COLO829 (cell line): ENCODE measurements around the gene ZFYVE28.
"Not testable (repeated sequence)": the region's sequence is repeated elsewhere in the genome, so short reads cannot be mapped to it uniquely, and the experiment has no call there.

Experiments used
- DNase-seq: peaks from one replicate; pipeline ENCODE4 v3.0.0; 2012; ENCODE audit warnings: low spot score

ZFYVE28 gene

GRCh38 chr4:2390784-2391421 is 27.5 kb downstream of the ZFYVE28 start:
- no peak for DNase-seq

GRCh38 chr4:2390146-2390545 is 28.3 kb downstream of the ZFYVE28 start:
- DNase-seq: no peak

- DNase-seq: no peak
Measured at GRCh38 chr4:2389691-2390090, 28.8 kb downstream of the ZFYVE28 start.

- no peak for DNase-seq
Measured at GRCh38 chr4:2388429-2389182, 29.8 kb downstream of the ZFYVE28 start.

- no peak for DNase-seq
Measured at GRCh38 chr4:2387829-2388228, 30.6 kb downstream of the ZFYVE28 start.

- no peak for DNase-seq
Measured at GRCh38 chr4:2387218-2387617, 31.2 kb downstream of the ZFYVE28 start.

- DNase-seq: no peak
Measured at GRCh38 chr4:2386717-2387116, 31.7 kb downstream of the ZFYVE28 start.

- no peak for DNase-seq
Measured at GRCh38 chr4:2385516-2385915, 32.9 kb downstream of the ZFYVE28 start.

- no peak for DNase-seq
Measured at GRCh38 chr4:2384245-2384644, 34.2 kb downstream of the ZFYVE28 start.

- no peak for DNase-seq
Measured at GRCh38 chr4:2383760-2384159, 34.7 kb downstream of the ZFYVE28 start.

- DNase-seq: not testable (repeated sequence)
Measured at GRCh38 chr4:2383220-2383631, 35.2 kb downstream of the ZFYVE28 start.

GRCh38 chr4:2382769-2383202 is 35.7 kb downstream of the ZFYVE28 start:
- not testable (repeated sequence) for DNase-seq

- not testable (repeated sequence) for DNase-seq
Measured at GRCh38 chr4:2380589-2380988, 37.9 kb downstream of the ZFYVE28 start.

GRCh38 chr4:2378898-2379297 is 39.5 kb downstream of the ZFYVE28 start:
- no peak for DNase-seq

- no peak for DNase-seq
Measured at GRCh38 chr4:2378401-2378800, 40.0 kb downstream of the ZFYVE28 start.

- no peak for DNase-seq
Measured at GRCh38 chr4:2377241-2377640, 41.2 kb downstream of the ZFYVE28 start.

- DNase-seq: no peak
Measured at GRCh38 chr4:2375427-2375826, 43.0 kb downstream of the ZFYVE28 start.

- DNase-seq: no peak
Measured at GRCh38 chr4:2373532-2373931, 44.9 kb downstream of the ZFYVE28 start.

- DNase-seq: no peak
Measured at GRCh38 chr4:2372488-2373030, 45.9 kb downstream of the ZFYVE28 start.

GRCh38 chr4:2371765-2372487 is 46.5 kb downstream of the ZFYVE28 start:
- DNase-seq: no peak

GRCh38 chr4:2370597-2371320 is 47.7 kb downstream of the ZFYVE28 start:
- no peak for DNase-seq
